RWPE2 (cell line): ENCODE results near the gene ARAP2.

Experiments
- ATAC-seq: fragments of 200-7000 bp; cut with Tn5 transposase; 3 replicates; pipeline ENCODE4 v1.9.1; 2021; ENCODE audit warnings: low read depth
- DNase-seq: peaks from one replicate; pipeline ENCODE4 v3.0.0-alpha.2; 2020; ENCODE audit warnings: low spot score
- H3K27ac ChIP-seq: fragments of 450-650 bp; 2 replicates; pipeline ENCODE4 v1.5.1; 2017; ENCODE audit warnings: mild to moderate bottlenecking; ENCODE audit not compliant: poor library complexity, severe bottlenecking
- H3K27me3 ChIP-seq: fragments of 250-450 bp; sonication (Bioruptor Pico); 2 replicates; pipeline ENCODE4 v1.5.1; 2021; ENCODE audit warnings: mild to moderate bottlenecking, moderate library complexity; ENCODE audit not compliant: insufficient read depth, poor library complexity, severe bottlenecking
- H3K36me3 ChIP-seq: fragments of 250-450 bp; sonication (Bioruptor Pico); 2 replicates; pipeline ENCODE4 v1.5.1; 2020; ENCODE audit warnings: low read depth, mild to moderate bottlenecking, moderate library complexity
- H3K4me1 ChIP-seq: fragments of 250-450 bp; sonication (Bioruptor Pico); 2 replicates; pipeline ENCODE4 v1.5.1; 2021; ENCODE audit warnings: mild to moderate bottlenecking, moderate library complexity; ENCODE audit not compliant: insufficient read depth, poor library complexity, severe bottlenecking
- H3K4me3 ChIP-seq: fragments of 250-450 bp; sonication (Bioruptor Pico); 2 replicates; pipeline ENCODE4 v1.5.1; 2021; ENCODE audit warnings: mild to moderate bottlenecking, moderate library complexity; ENCODE audit not compliant: severe bottlenecking
- H3K9me3 ChIP-seq: fragments of 250-450 bp; sonication (Bioruptor Pico); 2 replicates; pipeline ENCODE4 v1.5.1; 2021; ENCODE audit warnings: mild to moderate bottlenecking, moderate library complexity; ENCODE audit not compliant: severe bottlenecking
- CTCF ChIP-seq: fragments of 450-650 bp; IDR thresholded peaks from one replicate; pipeline ENCODE4 v1.5.1; 2017; ENCODE audit warnings: mild to moderate bottlenecking, moderate library complexity; ENCODE audit not compliant: poor library complexity, severe bottlenecking

Gene ARAP2

GRCh38 chr4:36235306-36235705 lies 9.0 kb downstream of the ARAP2 start:
- no peaks in the 10 kb centered on the region for H3K4me1 ChIP-seq
- no peak for DNase-seq
- H3K36me3 ChIP-seq: no peaks in the 10 kb centered on the region
- ATAC-seq: peak; percentile 87
- H3K27ac ChIP-seq: no peak overlapping the region
- no peak for TF ChIP-seq CTCF
- no peaks in the 10 kb centered on the region for H3K27me3 ChIP-seq
- H3K9me3 ChIP-seq: no peaks in the 10 kb centered on the region
- H3K4me3 ChIP-seq: no peak overlapping the region

- no peaks in the 10 kb centered on the region for H3K9me3 ChIP-seq
- no peaks in the 10 kb centered on the region for H3K4me1 ChIP-seq
- H3K27me3 ChIP-seq: no peaks in the 10 kb centered on the region
- DNase-seq: no peak
- no peak overlapping the region for H3K27ac ChIP-seq
- TF ChIP-seq CTCF: no peak
- no peak overlapping the region for H3K4me3 ChIP-seq
- H3K36me3 ChIP-seq: no peaks in the 10 kb centered on the region
- no peak for ATAC-seq
Observed at GRCh38 chr4:36233567-36234266, 10.6 kb downstream of the ARAP2 start.

GRCh38 chr4:36230534-36230933 lies 13.8 kb downstream of the ARAP2 start:
- DNase-seq (no peak), ATAC-seq (no peak)
- Histone ChIP-seq H3K4me3 (no peak overlapping the region), H3K27me3 (no peaks in the 10 kb centered on the region), H3K9me3 (no peaks in the 10 kb centered on the region), H3K4me1 (no peaks in the 10 kb centered on the region), H3K27ac (no peak overlapping the region), H3K36me3 (no peaks in the 10 kb centered on the region)
- TF ChIP-seq CTCF: no peak

- TF ChIP-seq CTCF: no peak
- Histone ChIP-seq H3K27ac (no peak overlapping the region), H3K4me1 (peaks cover under 1% of the 10 kb centered on the region), H3K9me3 (no peaks in the 10 kb centered on the region), H3K27me3 (no peaks in the 10 kb centered on the region), H3K4me3 (no peak overlapping the region), H3K36me3 (no peaks in the 10 kb centered on the region)
- DNase-seq (no peak), ATAC-seq (no peak)
Observed at GRCh38 chr4:36227913-36228312, 16.4 kb downstream of the ARAP2 start.

- H3K36me3 ChIP-seq: no peaks in the 10 kb centered on the region
- no peak overlapping the region for H3K4me3 ChIP-seq
- H3K27ac ChIP-seq: no peak overlapping the region
- peaks cover 5% of the 10 kb centered on the region for H3K4me1 ChIP-seq
- H3K27me3 ChIP-seq: no peaks in the 10 kb centered on the region
- ATAC-seq (no peak), DNase-seq (no peak)
- no peaks in the 10 kb centered on the region for H3K9me3 ChIP-seq
- TF ChIP-seq CTCF: no peak
Observed at GRCh38 chr4:36226430-36227227, 17.7 kb downstream of the ARAP2 start.
